Measurements from ENCODE around the gene SH3BP5.
A peak's percentile ranks its signal among the peaks of the same experiment; 100 is the strongest.

Gene SH3BP5

GRCh38 chr3:15211937-15212336, 120.4 kb downstream of the SH3BP5 start:
- Histone ChIP-seq H3K4me3 (ENCODE audit: low read length) (no peak overlapping the region), H3K27ac (ENCODE audit: low read depth, low read length) (no peak overlapping the region), H3K36me3 (ENCODE audit: insufficient read depth, low read length) (peaks cover 49% of the 10 kb centered on the region), H3K9me3 (ENCODE audit: insufficient read depth, low read depth, low read length) (no peaks in the 10 kb centered on the region), H3K9ac (ENCODE audit: low read depth, low read length) (no peak overlapping the region), H3K27me3 (ENCODE audit: insufficient read depth, low read length) (no peaks in the 10 kb centered on the region), H3K4me1 (ENCODE audit: insufficient read depth, low read length) (peaks cover 8% of the 10 kb centered on the region; the same call in 1 of the 2 replicates)

GRCh38 chr3:15207836-15208504, 124.4 kb downstream of the SH3BP5 start:
- peak overlapping the region; percentile 92 for H3K4me3 ChIP-seq (ENCODE audit: low read length)

GRCh38 chr3:15206662-15207576, 125.5 kb downstream of the SH3BP5 start:
- H3K27ac ChIP-seq (ENCODE audit: low read depth, low read length) = peak overlapping the region; percentile 81

More at GRCh38 chr3:15207836-15208504, 124.4 kb downstream of the SH3BP5 start:
- WGBS = 94% methylated on average over 4 of the region's 5 CpGs
- Histone ChIP-seq H3K27me3 (ENCODE audit: insufficient read depth, low read length) (no peaks in the 10 kb centered on the region), H3K9me3 (ENCODE audit: insufficient read depth, low read depth, low read length) (no peaks in the 10 kb centered on the region), H3K4me1 (ENCODE audit: insufficient read depth, low read length) (peaks cover 11% of the 10 kb centered on the region; the same call in 1 of the 2 replicates), H3K36me3 (ENCODE audit: insufficient read depth, low read length) (peaks cover 23% of the 10 kb centered on the region), H3K9ac (ENCODE audit: low read depth, low read length) (no peak overlapping the region), H3K27ac (ENCODE audit: low read depth, low read length) (no peak overlapping the region)

DNA sequence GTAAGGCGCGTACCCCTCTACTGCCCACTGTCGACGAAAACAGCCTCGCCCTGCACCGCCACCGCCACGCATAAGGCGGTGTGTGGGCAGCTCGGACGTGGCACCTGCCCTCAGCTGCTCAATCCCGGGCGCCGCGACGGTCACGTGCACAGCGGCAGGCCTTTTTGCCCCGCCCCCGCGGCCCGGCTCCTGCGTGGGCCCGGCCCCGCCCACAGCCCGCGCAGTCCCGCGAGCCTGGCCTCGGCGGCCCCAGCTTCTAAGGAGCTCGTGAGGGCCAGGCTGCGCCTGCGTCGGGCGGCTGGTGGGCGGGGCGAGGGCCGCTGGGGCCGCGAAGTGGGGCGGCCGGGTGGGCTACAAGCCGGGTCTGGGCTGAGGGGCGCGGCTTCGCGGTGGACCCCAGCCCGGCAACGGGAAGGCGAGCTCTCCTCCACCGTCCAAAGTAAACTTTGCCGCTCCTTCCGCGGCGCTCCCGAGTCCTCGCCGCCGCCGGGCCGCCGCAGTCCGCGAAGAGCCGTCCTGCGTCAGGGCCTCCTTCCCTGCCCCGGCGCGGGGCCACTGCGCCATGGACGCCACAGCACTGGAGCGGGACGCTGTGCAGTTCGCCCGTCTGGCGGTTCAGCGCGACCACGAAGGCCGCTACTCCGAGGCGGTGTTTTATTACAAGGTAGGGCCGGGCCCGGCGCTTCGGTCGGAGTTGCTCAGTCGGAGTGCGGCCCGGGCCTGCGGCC, 126.3 kb downstream of the SH3BP5 start, which contains the start of gene CAPN7:
Gene CAPN7, plus strand, starts transcription at position 313 of the 728 bp plus-strand sequence. Its CDS starts 250 bp downstream, at position 563.
- Histone ChIP-seq H3K9me3 (ENCODE audit: insufficient read depth, low read depth, low read length) (no peaks in the 10 kb centered on the region), H3K27me3 (ENCODE audit: insufficient read depth, low read length) (no peaks in the 10 kb centered on the region), H3K4me3 (ENCODE audit: low read length) (peak within 1 kb of the TSS; percentile 92), H3K9ac (ENCODE audit: low read depth, low read length) (peak within 1 kb of the TSS; percentile 89), H3K27ac (ENCODE audit: low read depth, low read length) (peak within 1 kb of the TSS; percentile 81), H3K4me1 (ENCODE audit: insufficient read depth, low read length) (peaks cover 11% of the 10 kb centered on the region; the same call in 1 of the 2 replicates), H3K36me3 (ENCODE audit: insufficient read depth, low read length) (peaks cover 12% of the 10 kb centered on the region; the same call in 1 of the 2 replicates)
- under 1% methylated on average over 92 of the region's 92 CpGs for WGBS

More at GRCh38 chr3:15206662-15207576, 125.5 kb downstream of the SH3BP5 start:
- peaks cover 12% of the 10 kb centered on the region; the same call in 1 of the 2 replicates for H3K36me3 ChIP-seq (ENCODE audit: insufficient read depth, low read length)
- H3K9ac ChIP-seq (ENCODE audit: low read depth, low read length) = peak overlapping the region; percentile 89
- H3K4me1 ChIP-seq (ENCODE audit: insufficient read depth, low read length) = peaks cover 11% of the 10 kb centered on the region; the same call in 1 of the 2 replicates
- 14% methylated on average over 30 of the region's 30 CpGs for WGBS
- peak overlapping the region; percentile 92 for H3K4me3 ChIP-seq (ENCODE audit: low read length)
- no peaks in the 10 kb centered on the region for H3K9me3 ChIP-seq (ENCODE audit: insufficient read depth, low read depth, low read length)
- no peaks in the 10 kb centered on the region for H3K27me3 ChIP-seq (ENCODE audit: insufficient read depth, low read length)

- H3K4me3 ChIP-seq (ENCODE audit: low read length) = peak overlapping the region; percentile 92
- H3K27ac ChIP-seq (ENCODE audit: low read depth, low read length) = 0 out of 2 replicates have a peak overlapping the region, but pooled peaks have one; percentile 22
- peaks cover 9% of the 10 kb centered on the region; the same call in 1 of the 2 replicates for H3K36me3 ChIP-seq (ENCODE audit: insufficient read depth, low read length)
- WGBS = 16% methylated on average over 3 of the region's 3 CpGs
- no peaks in the 10 kb centered on the region for H3K27me3 ChIP-seq (ENCODE audit: insufficient read depth, low read length)
- peak overlapping the region; percentile 89 for H3K9ac ChIP-seq (ENCODE audit: low read depth, low read length)
- peaks cover 11% of the 10 kb centered on the region; the same call in 1 of the 2 replicates for H3K4me1 ChIP-seq (ENCODE audit: insufficient read depth, low read length)
- no peaks in the 10 kb centered on the region for H3K9me3 ChIP-seq (ENCODE audit: insufficient read depth, low read depth, low read length)
Measured at GRCh38 chr3:15205482-15205933, 126.9 kb downstream of the SH3BP5 start.
